HG03442 (cell line): ENCODE measurements around the gene LDAH.

Experiments
- ATAC-seq: cut with Tn5 transposase; IDR thresholded peaks from one replicate; pipeline ENCODE4 v1.9.1; 2021; ENCODE audit warnings: mild to moderate bottlenecking, moderate library complexity; ENCODE audit not compliant: unreplicated experiment

Gene LDAH

GRCh38 chr2:20641123-20641985 is 181.5 kb downstream of the LDAH start:
- ATAC-seq, result no peak

- ATAC-seq, result no peak
Observed at GRCh38 chr2:20640411-20641122, 182.3 kb downstream of the LDAH start.

GRCh38 chr2:20638646-20639430 is 184.1 kb downstream of the LDAH start:
- no peak for ATAC-seq

GRCh38 chr2:20638014-20638413 is 184.9 kb downstream of the LDAH start:
- ATAC-seq, result no peak

GRCh38 chr2:20637147-20637546 is 185.8 kb downstream of the LDAH start:
- ATAC-seq, result no peak

- ATAC-seq, result peak; percentile 76
Observed at GRCh38 chr2:20635675-20636584, 187.0 kb downstream of the LDAH start.

- ATAC-seq, result no peak
Observed at GRCh38 chr2:20635113-20635510, 187.8 kb downstream of the LDAH start.

- no peak for ATAC-seq
Observed at GRCh38 chr2:20634507-20635112, 188.3 kb downstream of the LDAH start.
